HCT116 (cell line): ENCODE measurements around the gene TRIM50. TPM values are rescaled to one million over a fixed set of nuclear protein-coding genes. Genes with fewer than 3 reads are reported as not detected.

Experiments used
- ATAC-seq: fragments of 200-7000 bp; cut with Tn5 transposase; 2 replicates; pipeline ENCODE4 v1.9.1; 2020; ENCODE audit warnings: mild to moderate bottlenecking, moderate library complexity
- BruUV-seq: library from RNA; stranded (reverse); fragments of 400-500 nt; replicated peaks from 2 replicates; lab custom pipeline; 2021; lab: Mats Ljungman, UMichigan
- CTCF ChIA-PET: fragments of 300-600 bp; sonication (Branson Sonifier 250); formaldehyde crosslinking; loops from one replicate; lab custom pipeline; 2021; ENCODE audit warnings: antibody characterized with exemption; lab: Charles Lee
- POLR2A ChIA-PET: fragments of 300-600, 350-600 bp; sonication (Branson Sonifier 250); formaldehyde crosslinking; loops from one replicate; lab custom pipeline; 2021; ENCODE audit warnings: antibody characterized with exemption; lab: Charles Lee
- RAD21 ChIA-PET, 2 experiments: fragments of 300-600 bp; sonication (Branson Sonifier 250); formaldehyde crosslinking; loops; one replicate each; lab custom pipeline; 2023; ENCODE audit warnings: low total read pairs in 2 of 2; ENCODE audit not compliant: uncharacterized antibody in 2 of 2, unreplicated experiment in 2 of 2, low non-redundant PET in 1 of 2; lab: Charles Lee
- DNase-seq: peaks from one replicate; pipeline ENCODE4 v3.0.0-alpha.2; 2010; ENCODE audit warnings: low read depth, low spot score
- H2AFZ ChIP-seq: fragments of 200-600 bp; shearing (Covaris generic), sonication (generic); 2 replicates; pipeline ENCODE4 v1.6.1; 2017; ENCODE audit warnings: low read depth, mixed run types, mixed read lengths, antibody characterized with exemption, low read length; ENCODE audit not compliant: poor library complexity, severe bottlenecking
- H3K27ac ChIP-seq: 2 replicates; pipeline ENCODE4 v1.5.1; 2012; ENCODE audit warnings: low read depth, low read length
- H3K27me3 ChIP-seq: fragments of 200-600 bp; sonication (generic); 2 replicates; pipeline ENCODE4 v1.6.1; 2016; ENCODE audit warnings: mixed run types, low read length, mixed read lengths; ENCODE audit not compliant: insufficient read depth
- H3K36me3 ChIP-seq, 2 experiments: fragments of 200-500 bp in 1 of 2; fragments of 200-600 bp in 1 of 2; sonication (Bioruptor generic) in 1 of 2; sonication (generic) in 1 of 2; 2 replicates each; pipeline versions ENCODE4 v1.5.1 to v1.6.1; 2014 to 2016; ENCODE audit warnings: low read length in 2 of 2, inconsistent platforms in 1 of 2, mixed read lengths in 1 of 2, mixed run types in 1 of 2; ENCODE audit not compliant: insufficient read depth in 2 of 2, control insufficient read depth in 1 of 2
- H3K4me1 ChIP-seq, 2 experiments: fragments of 200-600 bp in 1 of 2; sonication (generic) in 1 of 2; 2 replicates each; pipeline versions ENCODE4 v1.5.1 to v1.6.1; 2012 to 2017; ENCODE audit warnings: low read length in 2 of 2, inconsistent platforms in 1 of 2, mild to moderate bottlenecking in 1 of 2, mixed read lengths in 1 of 2, mixed run types in 1 of 2, moderate library complexity in 1 of 2; ENCODE audit not compliant: insufficient read depth in 2 of 2, control insufficient read depth in 1 of 2
- H3K4me2 ChIP-seq: fragments of 200-600 bp; sonication (generic); 2 replicates; pipeline ENCODE4 v1.6.1; 2017; ENCODE audit warnings: mixed run types, low read length, mixed read lengths
- H3K4me3 ChIP-seq, 2 experiments: fragments of 200-600 bp in 1 of 2; sonication (generic) in 1 of 2; replicated peaks in 1 of 2; 2 replicates each; pipeline ENCODE4 v1.5.1; 2011 to 2016; ENCODE audit warnings: low read length in 2 of 2, control low read depth in 1 of 2, low read depth in 1 of 2, mild to moderate bottlenecking in 1 of 2, mixed read lengths in 1 of 2, mixed run types in 1 of 2
- H3K79me2 ChIP-seq: fragments of 200-600 bp; sonication (generic); 2 replicates; pipeline ENCODE4 v1.6.1; 2017; ENCODE audit warnings: mild to moderate bottlenecking, mixed run types, low read length, moderate library complexity, mixed read lengths; ENCODE audit not compliant: insufficient read depth
- H3K9ac ChIP-seq: fragments of 200-600 bp; sonication (generic); 2 replicates; pipeline ENCODE4 v1.6.1; 2016; ENCODE audit warnings: low read length, mixed read lengths
- H3K9me2 ChIP-seq: fragments of 200-600 bp; sonication (generic), shearing (Covaris generic); 2 replicates; pipeline ENCODE4 v1.6.1; 2017; ENCODE audit warnings: mixed run types, mild to moderate bottlenecking, moderate library complexity; ENCODE audit not compliant: insufficient read depth
- H3K9me3 ChIP-seq, 2 experiments: fragments of 200-500 bp in 1 of 2; fragments of 200-600 bp in 1 of 2; sonication (Bioruptor generic) in 1 of 2; sonication (generic) in 1 of 2; 2 replicates each; pipeline ENCODE4 v1.6.1; 2014 to 2017; ENCODE audit warnings: low read length in 2 of 2, mixed read lengths in 2 of 2, inconsistent platforms in 1 of 2, low read depth in 1 of 2, mild to moderate bottlenecking in 1 of 2, mixed run types in 1 of 2, moderate library complexity in 1 of 2; ENCODE audit not compliant: control insufficient read depth in 1 of 2, insufficient read depth in 1 of 2
- H4K20me1 ChIP-seq: fragments of 200-600 bp; sonication (generic), shearing (Covaris generic); 2 replicates; pipeline ENCODE4 v1.6.1; 2017; ENCODE audit warnings: mixed run types, mild to moderate bottlenecking, moderate library complexity; ENCODE audit not compliant: insufficient read depth
- CEBPB ChIP-seq: IDR thresholded peaks from 2 replicates; pipeline ENCODE4 v1.6.1; 2012; ENCODE audit warnings: low read depth
- EZH2 ChIP-seq: fragments of 200-600 bp; sonication (generic); IDR thresholded peaks from 2 replicates; pipeline ENCODE4 v1.6.1; 2017; ENCODE audit warnings: antibody characterized with exemption, mixed run types
- FOSL1 ChIP-seq: IDR thresholded peaks from 2 replicates; pipeline ENCODE4 v1.6.1; 2012; ENCODE audit warnings: low read depth
- RAD21 ChIP-seq: IDR thresholded peaks from 2 replicates; pipeline ENCODE4 v1.6.1; 2012; ENCODE audit warnings: low read depth, mild to moderate bottlenecking
- SRF ChIP-seq: IDR thresholded peaks from 2 replicates; pipeline ENCODE4 v1.6.1; 2012; ENCODE audit warnings: low read depth
- ZNF274 ChIP-seq: fragments of 200-500 bp; sonication (Bioruptor generic); IDR thresholded peaks from 2 replicates; pipeline ENCODE4 v1.6.1; 2014; ENCODE audit warnings: mild to moderate bottlenecking, low read depth, low read length, inconsistent platforms
- intact Hi-C: fragments of 100-400 bp; cut with micrococcal nuclease; formaldehyde crosslinking; loops from 2 replicates; pipeline ENCODE4 v1.10.0; 2022
- total RNA-seq: library from RNA; stranded (reverse); gene quantifications from one replicate; pipeline ENCODE4 v1.2.1, GENCODE V29; 2021; ENCODE audit not compliant: unreplicated experiment
- TF ChIP-seq, protein P1 (sequence below): IDR thresholded peaks from 2 replicates; pipeline ENCODE4 v1.6.1; 2012; ENCODE audit warnings: low read depth
- TF ChIP-seq, protein P2 (sequence below): IDR thresholded peaks from 2 replicates; pipeline ENCODE4 v1.6.1; 2012
- TF ChIP-seq, protein P3 (sequence below): IDR thresholded peaks from 2 replicates; pipeline ENCODE4 v1.6.1; 2011; ENCODE audit warnings: mild to moderate bottlenecking, low read length, moderate library complexity; ENCODE audit not compliant: insufficient replicate concordance; ENCODE audit errors: extremely low read depth

TRIM50 gene
- total RNA-seq, 1 experiment from 2014 or later, result not detected

DNA sequence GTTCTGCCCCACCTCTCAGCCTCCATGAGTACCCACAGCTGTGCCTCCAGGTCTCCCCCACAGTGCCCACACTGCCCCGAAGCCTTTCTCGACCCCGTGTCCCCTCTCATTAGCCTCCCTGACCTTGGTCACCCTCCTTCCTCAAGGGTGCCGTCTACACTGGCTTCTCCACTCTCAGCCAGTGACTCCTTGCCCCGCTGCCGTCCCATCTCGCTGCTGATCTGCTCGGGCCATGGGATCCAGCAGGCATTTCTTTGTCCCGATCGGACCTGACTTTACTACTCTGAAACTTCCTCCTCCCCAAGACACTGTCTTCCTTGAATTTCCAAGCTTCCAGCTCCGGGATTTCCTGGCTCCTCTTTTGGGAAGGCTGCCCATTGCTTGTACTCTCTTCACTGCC lies 31.4 kb upstream of the TRIM50 start:
- no peak for TF ChIP-seq SRF
- TF ChIP-seq, protein P1, sequence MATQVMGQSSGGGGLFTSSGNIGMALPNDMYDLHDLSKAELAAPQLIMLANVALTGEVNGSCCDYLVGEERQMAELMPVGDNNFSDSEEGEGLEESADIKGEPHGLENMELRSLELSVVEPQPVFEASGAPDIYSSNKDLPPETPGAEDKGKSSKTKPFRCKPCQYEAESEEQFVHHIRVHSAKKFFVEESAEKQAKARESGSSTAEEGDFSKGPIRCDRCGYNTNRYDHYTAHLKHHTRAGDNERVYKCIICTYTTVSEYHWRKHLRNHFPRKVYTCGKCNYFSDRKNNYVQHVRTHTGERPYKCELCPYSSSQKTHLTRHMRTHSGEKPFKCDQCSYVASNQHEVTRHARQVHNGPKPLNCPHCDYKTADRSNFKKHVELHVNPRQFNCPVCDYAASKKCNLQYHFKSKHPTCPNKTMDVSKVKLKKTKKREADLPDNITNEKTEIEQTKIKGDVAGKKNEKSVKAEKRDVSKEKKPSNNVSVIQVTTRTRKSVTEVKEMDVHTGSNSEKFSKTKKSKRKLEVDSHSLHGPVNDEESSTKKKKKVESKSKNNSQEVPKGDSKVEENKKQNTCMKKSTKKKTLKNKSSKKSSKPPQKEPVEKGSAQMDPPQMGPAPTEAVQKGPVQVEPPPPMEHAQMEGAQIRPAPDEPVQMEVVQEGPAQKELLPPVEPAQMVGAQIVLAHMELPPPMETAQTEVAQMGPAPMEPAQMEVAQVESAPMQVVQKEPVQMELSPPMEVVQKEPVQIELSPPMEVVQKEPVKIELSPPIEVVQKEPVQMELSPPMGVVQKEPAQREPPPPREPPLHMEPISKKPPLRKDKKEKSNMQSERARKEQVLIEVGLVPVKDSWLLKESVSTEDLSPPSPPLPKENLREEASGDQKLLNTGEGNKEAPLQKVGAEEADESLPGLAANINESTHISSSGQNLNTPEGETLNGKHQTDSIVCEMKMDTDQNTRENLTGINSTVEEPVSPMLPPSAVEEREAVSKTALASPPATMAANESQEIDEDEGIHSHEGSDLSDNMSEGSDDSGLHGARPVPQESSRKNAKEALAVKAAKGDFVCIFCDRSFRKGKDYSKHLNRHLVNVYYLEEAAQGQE, result no peak
- no peak for TF ChIP-seq RAD21
- TF ChIP-seq EZH2, result no peak
- TF ChIP-seq FOSL1, result no peak
- TF ChIP-seq, protein P2, sequence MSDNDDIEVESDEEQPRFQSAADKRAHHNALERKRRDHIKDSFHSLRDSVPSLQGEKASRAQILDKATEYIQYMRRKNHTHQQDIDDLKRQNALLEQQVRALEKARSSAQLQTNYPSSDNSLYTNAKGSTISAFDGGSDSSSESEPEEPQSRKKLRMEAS, result no peak
- TF ChIP-seq, protein P3, sequence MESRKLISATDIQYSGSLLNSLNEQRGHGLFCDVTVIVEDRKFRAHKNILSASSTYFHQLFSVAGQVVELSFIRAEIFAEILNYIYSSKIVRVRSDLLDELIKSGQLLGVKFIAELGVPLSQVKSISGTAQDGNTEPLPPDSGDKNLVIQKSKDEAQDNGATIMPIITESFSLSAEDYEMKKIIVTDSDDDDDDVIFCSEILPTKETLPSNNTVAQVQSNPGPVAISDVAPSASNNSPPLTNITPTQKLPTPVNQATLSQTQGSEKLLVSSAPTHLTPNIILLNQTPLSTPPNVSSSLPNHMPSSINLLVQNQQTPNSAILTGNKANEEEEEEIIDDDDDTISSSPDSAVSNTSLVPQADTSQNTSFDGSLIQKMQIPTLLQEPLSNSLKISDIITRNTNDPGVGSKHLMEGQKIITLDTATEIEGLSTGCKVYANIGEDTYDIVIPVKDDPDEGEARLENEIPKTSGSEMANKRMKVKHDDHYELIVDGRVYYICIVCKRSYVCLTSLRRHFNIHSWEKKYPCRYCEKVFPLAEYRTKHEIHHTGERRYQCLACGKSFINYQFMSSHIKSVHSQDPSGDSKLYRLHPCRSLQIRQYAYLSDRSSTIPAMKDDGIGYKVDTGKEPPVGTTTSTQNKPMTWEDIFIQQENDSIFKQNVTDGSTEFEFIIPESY, result no peak
- TF ChIP-seq CEBPB, result no peak
- TF ChIP-seq ZNF274, result no peak
- TF ChIP-seq, all 23 proteins: peak for 0
- intact Hi-C loops, result no loop called here
- H3K9me2 ChIP-seq, result no peaks in the 10 kb centered on the region
- ChIA-PET CTCF (no interaction called here), POLR2A (no interaction called here), RAD21 (no interaction called here)
- H3K27me3 ChIP-seq, result no peaks in the 10 kb centered on the region
- ATAC-seq (no peak), DNase-seq (no peak)
- H3K36me3 ChIP-seq, result no peaks in the 10 kb centered on the region
- no peaks in the 10 kb centered on the region for H3K4me1 ChIP-seq
- H3K27ac ChIP-seq, result no peak overlapping the region
- no TSS peak for BruUV-seq
- no peaks in the 10 kb centered on the region for H3K79me2 ChIP-seq
- no peak overlapping the region for H3K4me2 ChIP-seq
- no peak overlapping the region for H3K9ac ChIP-seq
- no peak overlapping the region for H2AFZ ChIP-seq
- H3K4me3 ChIP-seq, result no peak overlapping the region
- H3K9me3 ChIP-seq, result no peaks in the 10 kb centered on the region
- H4K20me1 ChIP-seq, result no peaks in the 10 kb centered on the region
